Liver (tissue), 9 donors: ENCODE data around the gene CENPA. TPM values are rescaled to one million over a fixed set of nuclear protein-coding genes. Genes with fewer than 3 reads are reported as not detected.

Experiments used
- DNase-seq: peaks from one replicate; pipeline ENCODE4 v3.0.0-alpha.2; 2017; ENCODE audit warnings: low spot score
- H3K27ac ChIP-seq, 2 donors: one replicate each; pipeline ENCODE4 v1.7.0; 2013; ENCODE audit warnings: inconsistent platforms in 2 of 2, low read length in 2 of 2, control low read depth in 1 of 2, low read depth in 1 of 2, mild to moderate bottlenecking in 1 of 2
- H3K27me3 ChIP-seq, 4 donors: one replicate each; pipeline versions ENCODE4 v1.6.1 to v1.7.0; 2013; ENCODE audit warnings: low read length in 3 of 4, inconsistent platforms in 1 of 4, mild to moderate bottlenecking in 1 of 4, moderate library complexity in 1 of 4; ENCODE audit not compliant: control insufficient read depth in 4 of 4, insufficient read depth in 4 of 4
- H3K36me3 ChIP-seq, 4 donors: one replicate each; pipeline versions ENCODE4 v1.6.1 to v1.7.0; 2013; ENCODE audit warnings: low read length in 3 of 4, mild to moderate bottlenecking in 3 of 4, low read depth in 1 of 4, moderate library complexity in 1 of 4; ENCODE audit not compliant: control insufficient read depth in 4 of 4, insufficient read depth in 3 of 4
- H3K4me1 ChIP-seq, 4 donors: one replicate each; pipeline versions ENCODE4 v1.6.1 to v1.7.0; 2013; ENCODE audit warnings: low read length in 3 of 4, mild to moderate bottlenecking in 3 of 4, moderate library complexity in 1 of 4; ENCODE audit not compliant: control insufficient read depth in 4 of 4, insufficient read depth in 4 of 4
- H3K4me3 ChIP-seq, 3 donors: one replicate each; pipeline versions ENCODE4 v1.6.1 to v1.7.0; 2013; ENCODE audit warnings: low read length in 3 of 3, control low read depth in 1 of 3, low read depth in 1 of 3, mild to moderate bottlenecking in 1 of 3
- H3K9ac ChIP-seq, 2 donors: one replicate each; pipeline ENCODE4 v1.7.0; 2013; ENCODE audit warnings: low read length in 2 of 2, mild to moderate bottlenecking in 2 of 2, moderate library complexity in 2 of 2, control low read depth in 1 of 2, low read depth in 1 of 2
- H3K9me3 ChIP-seq, 4 donors: one replicate each; pipeline versions ENCODE4 v1.6.1 to v1.7.0; 2013; ENCODE audit warnings: low read length in 3 of 4; ENCODE audit not compliant: control insufficient read depth in 4 of 4
- ATF3 ChIP-seq: IDR thresholded peaks from 2 replicates; pipeline ENCODE4 v1.6.1; 2016; ENCODE audit warnings: antibody characterized with exemption
- CTCF ChIP-seq: fragments of 150-350 bp; IDR thresholded peaks from 2 replicates; pipeline ENCODE4 v1.5.1; 2017; ENCODE audit warnings: improper control_type of control experiment, low read depth, low read length; ENCODE audit not compliant: missing input control
- EGR1 ChIP-seq, 2 donors: IDR thresholded peaks; 2 replicates each; pipeline ENCODE4 v1.6.1; 2016 to 2018; ENCODE audit warnings: antibody characterized with exemption in 2 of 2, low read depth in 2 of 2
- FOXA1 ChIP-seq: IDR thresholded peaks from 2 replicates; pipeline ENCODE4 v1.6.1; 2016; ENCODE audit warnings: antibody characterized with exemption
- FOXA2 ChIP-seq: IDR thresholded peaks from 2 replicates; pipeline ENCODE4 v1.6.1; 2016; ENCODE audit warnings: antibody characterized with exemption
- GABPA ChIP-seq, 2 donors: IDR thresholded peaks in 1 of 2; conservative IDR thresholded peaks in 1 of 2; 2 replicates each; pipeline ENCODE4 v1.6.1; 2016; ENCODE audit warnings: antibody characterized with exemption in 2 of 2, mild to moderate bottlenecking in 1 of 2, moderate library complexity in 1 of 2
- HNF4A ChIP-seq, 2 donors: conservative IDR thresholded peaks; 2 replicates each; pipeline ENCODE4 v1.6.1; 2016; ENCODE audit warnings: antibody characterized with exemption in 2 of 2, mild to moderate bottlenecking in 2 of 2
- HNF4G ChIP-seq: IDR thresholded peaks from 2 replicates; pipeline ENCODE4 v1.6.1; 2016; ENCODE audit warnings: antibody characterized with exemption
- JUND ChIP-seq, 2 donors: IDR thresholded peaks; 2 replicates each; pipeline ENCODE4 v1.6.1; 2016; ENCODE audit warnings: antibody characterized with exemption in 2 of 2
- MAX ChIP-seq: IDR thresholded peaks from 2 replicates; pipeline ENCODE4 v1.6.1; 2016; ENCODE audit warnings: antibody characterized with exemption
- NR2F2 ChIP-seq: IDR thresholded peaks from 2 replicates; pipeline ENCODE4 v1.6.1; 2016; ENCODE audit warnings: antibody characterized with exemption
- RAD21 ChIP-seq, 2 donors: IDR thresholded peaks; 2 replicates each; pipeline ENCODE4 v1.6.1; 2016; ENCODE audit warnings: antibody characterized with exemption in 2 of 2, mild to moderate bottlenecking in 2 of 2
- REST ChIP-seq: IDR thresholded peaks from 2 replicates; pipeline ENCODE4 v1.6.1; 2016; ENCODE audit warnings: antibody characterized with exemption, mild to moderate bottlenecking
- RXRA ChIP-seq, 2 donors: IDR thresholded peaks; 2 replicates each; pipeline ENCODE4 v1.6.1; 2017 to 2018; ENCODE audit warnings: antibody characterized with exemption in 2 of 2, mild to moderate bottlenecking in 1 of 2
- SP1 ChIP-seq: IDR thresholded peaks from 2 replicates; pipeline ENCODE4 v1.6.1; 2018; ENCODE audit warnings: antibody characterized with exemption, mild to moderate bottlenecking
- TAF1 ChIP-seq: conservative IDR thresholded peaks from 2 replicates; pipeline ENCODE4 v1.6.1; 2016; ENCODE audit warnings: antibody characterized with exemption, mild to moderate bottlenecking
- YY1 ChIP-seq: IDR thresholded peaks from 2 replicates; pipeline ENCODE4 v1.6.1; 2016; ENCODE audit warnings: antibody characterized with exemption, mild to moderate bottlenecking
- ZBTB33 ChIP-seq: IDR thresholded peaks from 2 replicates; pipeline ENCODE4 v1.6.1; 2016; ENCODE audit warnings: antibody characterized with exemption
- WGBS: extraction: QIAGEN DNeasy Blood & Tissue Kit; methylation state at CpG from one replicate; pipeline ENCODE4 v1.1.7; 2013; 5-methylcytosine and 5-hydroxymethylcytosine counted together
- polyA plus RNA-seq, 2 donors: library from polyadenylated mRNA; stranded (reverse) in 1 of 2; unstranded in 1 of 2; fragments of 200-250 nt in 1 of 2; fragments of >200 nt in 1 of 2; fragmentation: Nextera tagmentation in 1 of 2; extraction: Ambion mirVana in 1 of 2; gene quantifications; one replicate each; pipeline versions ENCODE4 v1.2.1 to v1.2.3, GENCODE V29; 2013 to 2015
- total RNA-seq, 2 donors: library from RNA; depleted of rRNA; stranded (reverse); fragments of >200 nt; gene quantifications; one replicate each; pipeline ENCODE4 v1.2.3, GENCODE V29; 2014
- donor health status: healthy.
- donor health status: healthy.
- donor health status: healthy.
- donor health status: healthy.
- donor health status: healthy.

CENPA gene
- total and polyA plus RNA-seq, 4 donors: 0.17 to 14.4 (median 1.2) TPM; not detected in 1

GRCh38 chr2:26756337-26756736 lies 29.5 kb upstream of the CENPA start (continued):
- no peak for TF ChIP-seq ZBTB33
- TF ChIP-seq HNF4G: no peak
- TF ChIP-seq YY1: no peak

- H3K9ac ChIP-seq: no peak overlapping the region
- DNase-seq: no peak
- peak overlapping the region; percentile 27 to 62 for H3K27ac ChIP-seq
- 72% methylated on average over 6 of the region's 6 CpGs for WGBS
- peaks cover 0 to 6% (median 0%) of the 10 kb centered on the region in 4 donors for H3K4me1 ChIP-seq
- H3K27me3 ChIP-seq: no peaks in the 10 kb centered on the region
- no peak overlapping the region for H3K4me3 ChIP-seq
- H3K36me3 ChIP-seq: no peaks in the 10 kb centered on the region
- H3K9me3 ChIP-seq: no peaks in the 10 kb centered on the region
- peak; percentile 61 for TF ChIP-seq YY1
- TF ChIP-seq GABPA (IDR thresholded peaks at IDR 0.05 in 1 of 2, conservative IDR thresholded peaks at IDR 0.05 in 1 of 2): peak in 1 of 2 donors; percentile 32
- peak in 1 of 2 donors; percentile 9 for TF ChIP-seq RAD21 (IDR thresholded peaks at IDR 0.05)
- peak; percentile 76 for TF ChIP-seq SP1
- no peak for TF ChIP-seq CTCF
- peak; percentile 69 to 71 for TF ChIP-seq RXRA (IDR thresholded peaks at IDR 0.05)
- TF ChIP-seq ATF3: peak; percentile 81
- no peak for TF ChIP-seq FOXA1
- TF ChIP-seq REST: peak; percentile 25
- peak; percentile 39 for TF ChIP-seq HNF4G
- TF ChIP-seq HNF4A (conservative IDR thresholded peaks at IDR 0.05): peak; percentile 44 to 65
- no peak for TF ChIP-seq FOXA2
- TF ChIP-seq EGR1 (IDR thresholded peaks at IDR 0.05; ENCODE audit: low read depth in 2 of 2): peak in 1 of 2 donors; percentile 18
- TF ChIP-seq TAF1: no peak
- no peak for TF ChIP-seq MAX
- TF ChIP-seq ZBTB33: no peak
- TF ChIP-seq NR2F2: peak; percentile 87
- TF ChIP-seq JUND (IDR thresholded peaks at IDR 0.05): peak; percentile 86 to 88
Observed at GRCh38 chr2:26757873-26758789, 27.7 kb upstream of the CENPA start.
